A375 (cell line): ENCODE measurements around the gene CPEB1. TPM values are rescaled to one million over a fixed set of nuclear protein-coding genes. Genes with fewer than 3 reads are reported as not detected.

Experiments
- total RNA-seq: library from RNA; depleted of rRNA; stranded (reverse); fragments of >200 nt; shearing (Covaris generic); gene quantifications from 2 replicates; pipeline ENCODE4 v1.2.3, GENCODE V29; 2014; rRNA removed

Gene CPEB1
- total RNA-seq = 1.7 and 2.9 TPM in 2 replicates

GRCh38 chr15:82647045-82647834, at the start of gene CPEB1:
Gene CPEB1 (minus strand): TSS chr15:82647363. CDS start chr15:82628459, 18,904 bp downstream.

GRCh38 chr15:82540055-82540983, 106.8 kb downstream of the CPEB1 start, which contains the start of gene RPS17:
Gene RPS17 (minus strand): TSS chr15:82540457. CDS start chr15:82540428, 29 bp downstream.

Other genes starting within 250 kb of the CPEB1 start
- 3.1 and 5.5 TPM in 2 replicates for gene GOLGA6L9, start 217.5 kb downstream of the CPEB1 start, total RNA-seq
- 6,139 and 6,766 TPM in 2 replicates for gene RPS17, start 106.9 kb downstream of the CPEB1 start, total RNA-seq
- 2.5 and 3.0 TPM in 2 replicates for gene AP3B2, start 62.5 kb upstream of the CPEB1 start, total RNA-seq
- not detected in 2 replicates for gene FSD2, start 158.7 kb upstream of the CPEB1 start, total RNA-seq
- 4.3 and 4.7 TPM in 2 replicates for gene WHAMM, start 162.3 kb upstream of the CPEB1 start, total RNA-seq